HG03575 (cell line): ENCODE data around the gene KPTN.
"Not testable (repeated sequence)": the region's sequence is repeated elsewhere in the genome, so short reads cannot be mapped to it uniquely, and the experiment has no call there.

Source experiments
- ATAC-seq: cut with Tn5 transposase; IDR thresholded peaks from one replicate; pipeline ENCODE4 v1.9.1; 2021; ENCODE audit not compliant: unreplicated experiment, insufficient number of reproducible peaks, low FRiP score; ENCODE audit errors: extremely low read depth

The KPTN gene

GRCh38 chr19:47493378-47494210 lies 9.6 kb upstream of the KPTN start:
- no peak for ATAC-seq

- ATAC-seq: no peak
Measured at GRCh38 chr19:47492571-47493377, 8.8 kb upstream of the KPTN start.

- no peak for ATAC-seq
Measured at GRCh38 chr19:47492137-47492533, 8.1 kb upstream of the KPTN start.

GRCh38 chr19:47491358-47492136 lies 7.5 kb upstream of the KPTN start:
- ATAC-seq: no peak

- ATAC-seq: no peak
Measured at GRCh38 chr19:47490847-47491246, 6.8 kb upstream of the KPTN start.

- ATAC-seq: no peak
Measured at GRCh38 chr19:47490031-47490430, 6.0 kb upstream of the KPTN start.

- no peak for ATAC-seq
Measured at GRCh38 chr19:47489072-47489914, 5.3 kb upstream of the KPTN start.

GRCh38 chr19:47487551-47488515 lies 3.8 kb upstream of the KPTN start:
- no peak for ATAC-seq

GRCh38 chr19:47486900-47487299 lies 2.9 kb upstream of the KPTN start:
- ATAC-seq: no peak

- ATAC-seq: not testable (repeated sequence)
Measured at GRCh38 chr19:47486220-47486619, 2.2 kb upstream of the KPTN start.

GRCh38 chr19:47485210-47485609 lies 1.2 kb upstream of the KPTN start:
- no peak for ATAC-seq

- no peak for ATAC-seq
Measured at GRCh38 chr19:47483200-47483599, 819 bp downstream of the KPTN start.

GRCh38 chr19:47481460-47482052 lies 2.5 kb downstream of the KPTN start:
- ATAC-seq: no peak

- ATAC-seq: no peak
Measured at GRCh38 chr19:47480658-47481057, 3.4 kb downstream of the KPTN start.

- no peak for ATAC-seq
Measured at GRCh38 chr19:47479701-47480503, 4.1 kb downstream of the KPTN start.

GRCh38 chr19:47476438-47476972 lies 7.5 kb downstream of the KPTN start:
- no peak for ATAC-seq
